ENCODE data around the gene EPN1. TPM values are rescaled to one million over a fixed set of nuclear protein-coding genes. Genes with fewer than 3 reads are reported as not detected.

Gene EPN1
- total and polyA plus RNA-seq, 2 of the 13 experiments (the other 11 are each of a cell fraction or from before 2014, with no cell fraction given) = 28.9 to 31.7 TPM

DNA sequence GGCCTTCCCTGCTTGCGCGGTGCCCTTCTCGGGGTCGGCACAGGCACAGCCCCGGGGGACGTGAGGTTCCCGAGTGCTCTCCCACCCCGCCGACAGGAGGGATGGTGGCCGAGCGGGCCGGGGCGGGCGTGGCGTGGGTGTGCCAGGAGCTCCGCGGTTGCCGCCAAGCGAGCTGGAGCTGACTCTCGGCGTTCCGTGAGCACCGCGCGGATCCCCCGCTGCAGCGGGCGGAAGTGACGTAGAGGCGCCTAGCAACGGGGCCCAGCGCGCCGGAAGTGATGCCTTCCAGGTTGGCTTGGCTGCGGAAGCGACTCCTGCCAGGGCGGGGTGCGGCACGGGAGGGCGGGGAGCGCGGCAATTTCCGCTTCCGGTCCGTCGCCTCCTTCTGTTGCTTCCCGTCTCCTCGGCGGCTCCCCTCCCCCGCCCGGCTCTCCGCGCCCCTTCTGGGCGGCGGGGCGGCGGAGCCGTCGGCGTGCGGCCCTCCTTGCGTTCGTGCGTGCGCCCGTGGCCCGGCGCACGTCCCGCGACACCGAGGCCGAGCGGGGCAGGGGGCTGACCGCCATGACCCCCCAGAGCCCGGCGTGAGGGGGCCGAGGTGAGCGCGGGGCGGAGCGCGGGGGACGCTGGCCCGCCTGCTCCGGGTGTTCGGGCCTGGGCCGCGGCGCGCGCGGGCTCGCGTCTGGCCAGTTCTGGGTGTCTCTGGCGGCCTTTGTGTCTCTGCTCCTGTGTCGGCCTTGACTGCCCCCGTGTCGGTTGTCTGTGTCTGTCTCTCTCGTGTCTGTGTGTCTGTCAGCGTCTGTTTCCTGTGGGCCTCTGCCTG is at the start of gene EPN1 (continued):
- TF ChIP-seq, protein P1, sequence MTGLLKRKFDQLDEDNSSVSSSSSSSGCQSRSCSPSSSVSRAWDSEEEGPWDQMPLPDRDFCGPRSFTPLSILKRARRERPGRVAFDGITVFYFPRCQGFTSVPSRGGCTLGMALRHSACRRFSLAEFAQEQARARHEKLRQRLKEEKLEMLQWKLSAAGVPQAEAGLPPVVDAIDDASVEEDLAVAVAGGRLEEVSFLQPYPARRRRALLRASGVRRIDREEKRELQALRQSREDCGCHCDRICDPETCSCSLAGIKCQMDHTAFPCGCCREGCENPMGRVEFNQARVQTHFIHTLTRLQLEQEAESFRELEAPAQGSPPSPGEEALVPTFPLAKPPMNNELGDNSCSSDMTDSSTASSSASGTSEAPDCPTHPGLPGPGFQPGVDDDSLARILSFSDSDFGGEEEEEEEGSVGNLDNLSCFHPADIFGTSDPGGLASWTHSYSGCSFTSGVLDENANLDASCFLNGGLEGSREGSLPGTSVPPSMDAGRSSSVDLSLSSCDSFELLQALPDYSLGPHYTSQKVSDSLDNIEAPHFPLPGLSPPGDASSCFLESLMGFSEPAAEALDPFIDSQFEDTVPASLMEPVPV (CRISPR knock-in tag; IDR thresholded peaks at IDR 0.05) = no peak; the same call in 1 of the 2 replicates
- TF ChIP-seq, protein P2, sequence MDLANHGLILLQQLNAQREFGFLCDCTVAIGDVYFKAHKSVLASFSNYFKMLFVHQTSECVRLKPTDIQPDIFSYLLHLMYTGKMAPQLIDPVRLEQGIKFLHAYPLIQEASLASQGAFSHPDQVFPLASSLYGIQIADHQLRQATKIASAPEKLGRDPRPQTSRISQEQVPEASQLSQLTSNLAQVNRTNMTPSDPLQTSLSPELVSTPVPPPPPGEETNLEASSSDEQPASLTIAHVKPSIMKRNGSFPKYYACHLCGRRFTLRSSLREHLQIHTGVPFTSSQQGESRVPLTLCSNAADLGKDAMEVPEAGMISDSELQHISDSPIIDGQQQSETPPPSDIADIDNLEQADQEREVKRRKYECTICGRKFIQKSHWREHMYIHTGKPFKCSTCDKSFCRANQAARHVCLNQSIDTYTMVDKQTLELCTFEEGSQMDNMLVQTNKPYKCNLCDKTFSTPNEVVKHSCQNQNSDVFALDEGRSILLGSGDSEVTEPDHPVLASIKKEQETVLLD (CRISPR knock-in tag; IDR thresholded peaks at IDR 0.05; ENCODE audit: low read depth) = peak; percentile 91
- peak; percentile 48 for TF ChIP-seq RAD21 (CRISPR knock-in tag; IDR thresholded peaks at IDR 0.05)
- TF ChIP-seq, protein P3, sequence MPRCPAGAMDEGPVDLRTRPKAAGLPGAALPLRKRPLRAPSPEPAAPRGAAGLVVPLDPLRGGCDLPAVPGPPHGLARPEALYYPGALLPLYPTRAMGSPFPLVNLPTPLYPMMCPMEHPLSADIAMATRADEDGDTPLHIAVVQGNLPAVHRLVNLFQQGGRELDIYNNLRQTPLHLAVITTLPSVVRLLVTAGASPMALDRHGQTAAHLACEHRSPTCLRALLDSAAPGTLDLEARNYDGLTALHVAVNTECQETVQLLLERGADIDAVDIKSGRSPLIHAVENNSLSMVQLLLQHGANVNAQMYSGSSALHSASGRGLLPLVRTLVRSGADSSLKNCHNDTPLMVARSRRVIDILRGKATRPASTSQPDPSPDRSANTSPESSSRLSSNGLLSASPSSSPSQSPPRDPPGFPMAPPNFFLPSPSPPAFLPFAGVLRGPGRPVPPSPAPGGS (CRISPR knock-in tag; IDR thresholded peaks at IDR 0.05) = peak; percentile 55; the same call in 1 of the 2 replicates
- no peak for TF ChIP-seq ZNF382 (CRISPR knock-in tag; IDR thresholded peaks at IDR 0.05; ENCODE audit: borderline replicate concordance)
- 0 out of 2 replicates have a peak, but pooled peaks have one; percentile 69 for TF ChIP-seq HOXD1 (CRISPR knock-in tag; IDR thresholded peaks at IDR 0.05)
- TF ChIP-seq, protein P4, sequence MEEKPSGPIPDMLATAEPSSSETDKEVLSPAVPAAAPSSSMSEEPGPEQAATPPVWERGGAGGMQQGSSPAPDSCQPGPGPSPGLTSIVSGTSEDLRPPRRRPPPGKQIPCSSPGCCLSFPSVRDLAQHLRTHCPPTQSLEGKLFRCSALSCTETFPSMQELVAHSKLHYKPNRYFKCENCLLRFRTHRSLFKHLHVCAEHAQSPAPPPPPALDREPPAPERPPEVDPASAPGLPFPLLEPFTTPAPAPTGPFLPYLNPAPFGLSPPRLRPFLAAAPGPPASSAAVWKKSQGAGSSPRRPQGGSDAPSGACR (CRISPR knock-in tag; IDR thresholded peaks at IDR 0.05) = peak; percentile 54; the same call in 1 of the 2 replicates
- peak; percentile 71 for TF ChIP-seq KDM5A (IDR thresholded peaks at IDR 0.05; ENCODE audit: borderline replicate concordance, low read length)
- no peak for TF ChIP-seq ZNF124 (CRISPR knock-in tag; IDR thresholded peaks at IDR 0.05)
- TF ChIP-seq, protein P5, sequence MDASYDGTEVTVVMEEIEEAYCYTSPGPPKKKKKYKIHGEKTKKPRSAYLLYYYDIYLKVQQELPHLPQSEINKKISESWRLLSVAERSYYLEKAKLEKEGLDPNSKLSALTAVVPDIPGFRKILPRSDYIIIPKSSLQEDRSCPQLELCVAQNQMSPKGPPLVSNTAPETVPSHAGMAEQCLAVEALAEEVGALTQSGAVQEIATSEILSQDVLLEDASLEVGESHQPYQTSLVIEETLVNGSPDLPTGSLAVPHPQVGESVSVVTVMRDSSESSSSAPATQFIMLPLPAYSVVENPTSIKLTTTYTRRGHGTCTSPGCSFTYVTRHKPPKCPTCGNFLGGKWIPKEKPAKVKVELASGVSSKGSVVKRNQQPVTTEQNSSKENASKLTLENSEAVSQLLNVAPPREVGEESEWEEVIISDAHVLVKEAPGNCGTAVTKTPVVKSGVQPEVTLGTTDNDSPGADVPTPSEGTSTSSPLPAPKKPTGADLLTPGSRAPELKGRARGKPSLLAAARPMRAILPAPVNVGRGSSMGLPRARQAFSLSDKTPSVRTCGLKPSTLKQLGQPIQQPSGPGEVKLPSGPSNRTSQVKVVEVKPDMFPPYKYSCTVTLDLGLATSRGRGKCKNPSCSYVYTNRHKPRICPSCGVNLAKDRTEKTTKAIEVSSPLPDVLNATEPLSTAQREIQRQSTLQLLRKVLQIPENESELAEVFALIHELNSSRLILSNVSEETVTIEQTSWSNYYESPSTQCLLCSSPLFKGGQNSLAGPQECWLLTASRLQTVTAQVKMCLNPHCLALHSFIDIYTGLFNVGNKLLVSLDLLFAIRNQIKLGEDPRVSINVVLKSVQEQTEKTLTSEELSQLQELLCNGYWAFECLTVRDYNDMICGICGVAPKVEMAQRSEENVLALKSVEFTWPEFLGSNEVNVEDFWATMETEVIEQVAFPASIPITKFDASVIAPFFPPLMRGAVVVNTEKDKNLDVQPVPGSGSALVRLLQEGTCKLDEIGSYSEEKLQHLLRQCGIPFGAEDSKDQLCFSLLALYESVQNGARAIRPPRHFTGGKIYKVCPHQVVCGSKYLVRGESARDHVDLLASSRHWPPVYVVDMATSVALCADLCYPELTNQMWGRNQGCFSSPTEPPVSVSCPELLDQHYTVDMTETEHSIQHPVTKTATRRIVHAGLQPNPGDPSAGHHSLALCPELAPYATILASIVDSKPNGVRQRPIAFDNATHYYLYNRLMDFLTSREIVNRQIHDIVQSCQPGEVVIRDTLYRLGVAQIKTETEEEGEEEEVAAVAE (CRISPR knock-in tag; IDR thresholded peaks at IDR 0.05; ENCODE audit: borderline replicate concordance) = peak; percentile 63; the same call in 1 of the 2 replicates
- TF ChIP-seq ZNF562 (CRISPR knock-in tag; IDR thresholded peaks at IDR 0.05; ENCODE audit: borderline replicate concordance) = no peak
- 0 out of 2 replicates have a peak, but pooled peaks have one; percentile 35 for TF ChIP-seq ARNT2 (CRISPR knock-in tag; IDR thresholded peaks at IDR 0.05; ENCODE audit: low read depth)
